HFFc6 (cell line): ENCODE data around the gene IRX6. TPM values are rescaled to one million over a fixed set of nuclear protein-coding genes. Genes with fewer than 3 reads are reported as not detected.

Experiments used
- DNase-seq: peaks from one replicate; pipeline ENCODE4 v3.0.0-alpha.2; 2018
- H3K27ac Mint-ChIP-seq: 2 replicates; pipeline ENCODE4 v1.8.0; 2020; ENCODE audit warnings: mild to moderate bottlenecking, mixed read lengths
- H3K27me3 Mint-ChIP-seq: 2 replicates; pipeline ENCODE4 v1.8.0; 2021; ENCODE audit warnings: mild to moderate bottlenecking, moderate library complexity, mixed read lengths; ENCODE audit not compliant: insufficient read depth
- H3K36me3 Mint-ChIP-seq: 2 replicates; pipeline ENCODE4 v1.8.0; 2021; ENCODE audit warnings: low read depth, mixed read lengths
- H3K4me1 Mint-ChIP-seq: 2 replicates; pipeline ENCODE4 v1.8.0; 2020; ENCODE audit warnings: low read depth, mixed read lengths
- H3K4me3 Mint-ChIP-seq: 2 replicates; pipeline ENCODE4 v1.8.0; 2020; ENCODE audit warnings: mild to moderate bottlenecking, moderate library complexity, mixed read lengths
- H3K9me3 Mint-ChIP-seq: 2 replicates; pipeline ENCODE4 v1.8.0; 2020; ENCODE audit warnings: mild to moderate bottlenecking, mixed read lengths
- total RNA-seq, 6 experiments: library from RNA; stranded (reverse); fragmentation: NEBNext Ultra II Directional; extraction: Animal tissue kit (Norgen Biotek cat#: 25700); gene quantifications; 2 replicates in 1 of 6; 3 replicates in 5 of 6; pipeline ENCODE4 v1.2.3, GENCODE V29; 2021
- TF ChIP-seq, protein P1 (sequence below): fragments of 200-600 bp; sonication (generic); IDR thresholded peaks from 2 replicates; pipeline ENCODE4 v1.5.0; 2021; ENCODE audit warnings: antibody characterized with exemption, mild to moderate bottlenecking

The IRX6 gene
- total RNA-seq, 6 experiments from 2014 or later = not detected

DNA sequence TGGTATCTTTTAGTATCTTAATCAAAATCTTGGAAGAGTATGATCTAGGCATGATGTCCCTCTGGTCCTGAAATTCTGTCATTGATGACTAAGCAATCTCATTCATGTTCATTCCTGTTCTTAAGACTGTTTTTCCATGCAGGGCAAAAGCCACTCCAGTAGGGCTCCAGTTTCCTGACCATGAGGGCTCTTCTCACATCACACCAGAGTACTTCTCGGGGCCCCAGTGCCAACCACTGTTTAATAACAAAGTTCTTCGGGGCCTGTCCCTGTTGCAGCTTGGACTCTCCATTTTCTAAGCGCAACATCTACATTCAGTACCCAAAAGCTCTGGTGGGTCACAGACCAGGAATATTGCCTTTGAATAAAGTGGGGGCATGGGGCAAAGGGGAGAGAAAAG, 52.0 kb downstream of the IRX6 start:
- Mint-ChIP-seq H3K27me3 (peaks cover 11% of the 10 kb centered on the region), H3K4me1 (no peaks in the 10 kb centered on the region), H3K4me3 (no peak overlapping the region), H3K36me3 (no peaks in the 10 kb centered on the region), H3K27ac (no peak overlapping the region), H3K9me3 (no peaks in the 10 kb centered on the region)
- DNase-seq = no peak
- TF ChIP-seq, protein P1, sequence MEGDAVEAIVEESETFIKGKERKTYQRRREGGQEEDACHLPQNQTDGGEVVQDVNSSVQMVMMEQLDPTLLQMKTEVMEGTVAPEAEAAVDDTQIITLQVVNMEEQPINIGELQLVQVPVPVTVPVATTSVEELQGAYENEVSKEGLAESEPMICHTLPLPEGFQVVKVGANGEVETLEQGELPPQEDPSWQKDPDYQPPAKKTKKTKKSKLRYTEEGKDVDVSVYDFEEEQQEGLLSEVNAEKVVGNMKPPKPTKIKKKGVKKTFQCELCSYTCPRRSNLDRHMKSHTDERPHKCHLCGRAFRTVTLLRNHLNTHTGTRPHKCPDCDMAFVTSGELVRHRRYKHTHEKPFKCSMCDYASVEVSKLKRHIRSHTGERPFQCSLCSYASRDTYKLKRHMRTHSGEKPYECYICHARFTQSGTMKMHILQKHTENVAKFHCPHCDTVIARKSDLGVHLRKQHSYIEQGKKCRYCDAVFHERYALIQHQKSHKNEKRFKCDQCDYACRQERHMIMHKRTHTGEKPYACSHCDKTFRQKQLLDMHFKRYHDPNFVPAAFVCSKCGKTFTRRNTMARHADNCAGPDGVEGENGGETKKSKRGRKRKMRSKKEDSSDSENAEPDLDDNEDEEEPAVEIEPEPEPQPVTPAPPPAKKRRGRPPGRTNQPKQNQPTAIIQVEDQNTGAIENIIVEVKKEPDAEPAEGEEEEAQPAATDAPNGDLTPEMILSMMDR = no peak

DNA sequence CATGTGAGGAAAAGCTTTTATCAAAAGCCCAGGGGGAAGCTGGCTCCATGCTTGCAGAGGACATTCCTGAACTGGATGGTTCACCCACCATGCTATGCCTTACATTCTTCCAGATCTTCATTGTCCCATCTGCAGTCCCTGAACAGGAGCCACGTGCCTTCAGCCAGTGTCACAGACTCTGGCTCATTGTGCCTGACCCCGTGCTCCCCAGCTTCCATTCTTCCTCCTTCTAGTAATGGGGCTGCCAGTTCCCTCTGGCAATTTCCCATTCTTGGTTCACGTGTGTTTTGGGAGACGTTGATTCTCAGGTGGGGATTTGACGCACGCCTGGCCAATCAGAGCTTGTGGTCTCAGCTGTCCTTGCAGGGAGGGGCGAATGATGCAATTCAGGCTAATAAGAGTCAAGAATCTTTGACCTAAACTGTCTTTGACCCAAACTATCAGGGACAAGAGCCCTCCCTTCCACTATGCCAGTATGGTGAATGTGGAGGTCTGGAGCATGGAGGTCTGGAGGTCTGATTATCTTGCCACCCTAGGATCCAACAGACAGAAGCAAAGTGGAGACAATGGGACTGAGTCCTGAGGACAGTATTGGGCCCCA, 52.7 kb downstream of the IRX6 start:
- Mint-ChIP-seq H3K36me3 (no peaks in the 10 kb centered on the region), H3K27me3 (peaks cover 11% of the 10 kb centered on the region), H3K4me3 (no peak overlapping the region), H3K4me1 (no peaks in the 10 kb centered on the region), H3K27ac (no peak overlapping the region), H3K9me3 (no peaks in the 10 kb centered on the region)
- no peak for DNase-seq
- TF ChIP-seq, protein P1 = no peak

DNA sequence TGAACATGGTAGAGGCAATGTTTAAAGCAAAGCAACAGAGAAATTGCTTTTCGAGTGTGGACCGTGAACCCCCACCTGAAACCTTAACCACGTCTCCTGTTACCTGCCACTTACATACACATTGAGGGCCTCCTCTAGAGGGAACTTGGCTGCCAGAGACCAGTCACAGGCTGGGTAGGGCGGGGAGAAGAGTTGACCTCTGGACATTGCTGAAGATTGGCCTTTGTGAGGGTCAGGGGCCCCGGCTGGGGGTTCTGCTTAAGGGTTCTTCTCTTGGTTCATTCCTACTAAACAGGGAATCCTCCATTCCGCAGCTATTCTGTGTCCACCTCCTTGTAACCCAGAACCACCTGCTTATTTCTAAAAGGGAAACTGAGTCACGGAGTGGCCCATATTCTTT, 53.8 kb downstream of the IRX6 start:
- no peak overlapping the region for H3K27ac Mint-ChIP-seq
- no peaks in the 10 kb centered on the region for H3K36me3 Mint-ChIP-seq
- H3K9me3 Mint-ChIP-seq = no peaks in the 10 kb centered on the region
- DNase-seq = no peak
- no peaks in the 10 kb centered on the region for H3K4me1 Mint-ChIP-seq
- TF ChIP-seq, protein P1 = no peak
- H3K27me3 Mint-ChIP-seq = peaks cover 11% of the 10 kb centered on the region
- no peak overlapping the region for H3K4me3 Mint-ChIP-seq

DNA sequence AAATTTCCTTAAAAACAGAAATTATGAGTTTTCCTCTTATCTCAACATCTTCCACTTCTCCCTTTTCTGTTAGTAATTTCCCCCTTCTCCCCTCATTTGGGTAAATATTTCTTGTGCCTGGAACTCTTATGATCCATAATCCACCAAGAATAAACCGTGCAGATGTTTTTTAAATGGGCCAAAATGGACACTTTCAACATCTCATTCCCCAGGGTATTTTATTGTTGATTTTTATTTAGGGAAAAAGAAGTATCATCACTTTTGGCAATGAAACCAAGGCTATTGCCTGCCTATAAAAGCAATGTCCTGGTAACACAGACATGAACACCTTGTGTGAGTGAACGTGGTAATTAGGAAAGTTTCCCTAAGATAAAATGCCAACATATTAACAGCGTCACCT, 54.6 kb downstream of the IRX6 start:
- Mint-ChIP-seq H3K27ac (no peak overlapping the region), H3K27me3 (peaks cover 11% of the 10 kb centered on the region), H3K4me1 (no peaks in the 10 kb centered on the region), H3K9me3 (no peaks in the 10 kb centered on the region), H3K36me3 (no peaks in the 10 kb centered on the region), H3K4me3 (no peak overlapping the region)
- no peak for DNase-seq
- TF ChIP-seq, protein P1 = no peak

DNA sequence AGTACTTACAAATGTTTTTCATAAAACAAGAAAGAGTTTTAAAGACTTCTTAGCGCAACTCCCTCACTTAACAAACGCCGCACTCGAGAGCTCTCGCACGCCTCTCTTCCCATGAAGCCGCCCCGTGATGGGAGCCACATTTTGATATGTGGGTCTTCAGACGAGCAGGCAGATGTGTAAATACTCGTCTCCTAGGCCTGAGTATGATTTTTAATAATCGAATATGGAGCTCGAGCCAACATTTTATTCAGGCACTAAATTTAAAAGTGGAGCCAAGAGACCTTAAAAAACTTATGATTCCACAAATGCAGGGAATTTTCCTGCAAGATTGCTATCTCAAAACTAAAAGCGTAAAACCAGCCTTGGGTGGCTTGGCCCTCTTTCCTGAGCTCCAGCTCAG, 55.4 kb downstream of the IRX6 start:
- Mint-ChIP-seq H3K27ac (no peak overlapping the region), H3K27me3 (peaks cover 11% of the 10 kb centered on the region), H3K4me1 (no peaks in the 10 kb centered on the region), H3K36me3 (no peaks in the 10 kb centered on the region), H3K4me3 (no peak overlapping the region), H3K9me3 (no peaks in the 10 kb centered on the region)
- TF ChIP-seq, protein P1 = no peak
- DNase-seq = no peak
